ENCODE measurements around the gene GPR173. TPM values are rescaled to one million over a fixed set of nuclear protein-coding genes. Genes with fewer than 3 reads are reported as not detected.

The GPR173 gene, protein sequence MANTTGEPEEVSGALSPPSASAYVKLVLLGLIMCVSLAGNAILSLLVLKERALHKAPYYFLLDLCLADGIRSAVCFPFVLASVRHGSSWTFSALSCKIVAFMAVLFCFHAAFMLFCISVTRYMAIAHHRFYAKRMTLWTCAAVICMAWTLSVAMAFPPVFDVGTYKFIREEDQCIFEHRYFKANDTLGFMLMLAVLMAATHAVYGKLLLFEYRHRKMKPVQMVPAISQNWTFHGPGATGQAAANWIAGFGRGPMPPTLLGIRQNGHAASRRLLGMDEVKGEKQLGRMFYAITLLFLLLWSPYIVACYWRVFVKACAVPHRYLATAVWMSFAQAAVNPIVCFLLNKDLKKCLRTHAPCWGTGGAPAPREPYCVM
- under 1 TPM in 3 of 6 experiments, not detected in 3; 0.13 to 0.51 (median 0.23) TPM for total RNA-seq
- long read RNA-seq, result 0 reads

DNA sequence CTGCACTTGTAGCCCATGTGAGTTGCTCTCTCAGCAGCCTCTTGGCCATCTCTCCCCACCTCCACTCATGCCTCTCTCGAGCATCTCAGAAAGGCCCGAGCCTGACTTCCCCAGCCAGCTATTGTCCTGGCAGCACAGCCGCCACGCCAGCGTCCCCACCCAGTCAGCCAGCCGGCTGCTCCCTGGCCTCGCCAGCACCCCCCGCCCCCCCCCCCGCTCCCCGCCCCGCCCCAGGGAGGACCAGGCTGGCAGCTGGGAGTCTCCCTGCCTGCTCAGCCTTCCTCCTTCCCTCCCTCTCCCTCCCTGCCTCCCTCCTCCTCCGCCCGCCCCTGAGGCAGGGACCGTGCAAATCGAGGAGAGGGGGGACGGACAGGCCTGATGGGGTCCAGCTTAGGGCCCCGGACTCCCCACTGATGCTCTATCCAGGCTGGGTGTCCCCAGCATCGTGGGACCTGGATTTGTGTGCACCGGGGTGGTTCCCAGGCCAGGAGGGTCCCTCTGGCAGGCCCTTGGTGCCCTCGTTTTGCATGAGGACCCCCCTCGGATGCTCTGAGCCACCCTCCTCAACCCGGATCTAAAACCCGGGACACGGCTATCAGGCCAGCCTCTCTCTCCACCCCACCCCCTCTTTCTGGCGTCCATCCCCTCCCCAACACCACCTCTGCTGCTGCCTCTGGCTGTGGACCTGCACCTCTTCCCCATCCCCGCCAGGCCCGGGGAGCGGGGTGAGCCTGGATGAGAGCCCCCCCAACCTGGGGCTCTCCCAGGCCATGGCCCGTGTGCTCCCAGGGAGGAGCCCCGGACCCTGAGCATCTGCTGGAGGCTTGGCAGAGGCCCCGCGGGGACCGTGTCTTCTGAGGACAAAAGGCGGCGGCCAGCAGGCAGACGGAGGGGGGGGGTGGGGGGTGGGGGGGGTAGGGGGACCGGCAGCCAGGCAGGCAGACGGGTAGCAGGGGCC lies at the start of gene GPR173:
Gene GPR173 (plus strand): TSS at position 621 of the 958 bp plus-strand sequence. CDS start 27,833 bp downstream, outside the sequence.
- no peak for DNase-seq
- intact Hi-C loops (cut with DNase I), result no loop called here
- Histone ChIP-seq H3K27me3 (no peaks in the 10 kb centered on the region), H3K4me3 (no peak within 1 kb of the TSS), H3K27ac (no peak within 1 kb of the TSS), H3K36me3 (no peaks in the 10 kb centered on the region), H3K9me3 (no peaks in the 10 kb centered on the region), H3K4me1 (no peaks in the 10 kb centered on the region)
- 22% methylated on average over 16 of the region's 38 CpGs for WGBS (ENCODE audit: insufficient coverage, low coverage, low lambda C conversion rate, missing lambda C conversion rate)
- peak; percentile 28 to 39 (median 34) for ATAC-seq
- no peak for TF ChIP-seq POLR2A (IDR thresholded peaks at IDR 0.05)
- no peak for TF ChIP-seq CTCF (IDR thresholded peaks at IDR 0.05)

GRCh38 chrX:53000447-53001135 lies 48.0 kb upstream of the GPR173 start:
- WGBS (ENCODE audit: insufficient coverage, low coverage, low lambda C conversion rate, missing lambda C conversion rate), result 35% methylated on average over 21 of the region's 36 CpGs
- peaks cover 0 to under 1% of the 10 kb centered on the region in 2 donors for H3K27me3 ChIP-seq
- no peak for TF ChIP-seq CTCF (IDR thresholded peaks at IDR 0.05)
- TF ChIP-seq POLR2A (IDR thresholded peaks at IDR 0.05), result no peak

DNA sequence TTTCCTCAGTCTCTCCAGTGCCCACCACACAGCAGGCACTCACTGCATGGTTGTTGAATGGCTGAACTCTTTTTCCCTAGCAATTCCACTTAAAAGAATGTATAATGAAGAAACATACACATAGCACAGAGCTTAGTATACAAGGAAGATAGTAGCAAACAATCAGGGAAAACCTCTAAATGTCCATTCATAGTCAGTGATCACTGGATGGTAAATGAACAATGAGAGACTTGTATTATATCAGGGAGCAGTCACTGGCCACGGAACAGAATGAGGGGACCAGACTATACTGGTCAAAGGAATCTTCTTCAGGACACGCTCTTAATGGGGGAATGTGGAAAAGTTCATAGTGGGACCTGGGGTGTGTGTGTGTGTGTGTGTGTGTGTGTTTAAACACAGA lies 46.6 kb upstream of the GPR173 start:
- H3K4me3 ChIP-seq, result no peak overlapping the region
- intact Hi-C loops (cut with DNase I), result no loop called here
- WGBS (ENCODE audit: insufficient coverage, low coverage, low lambda C conversion rate, missing lambda C conversion rate), result 65% methylated on average over 2 of the region's 2 CpGs
- no peak overlapping the region for H3K27ac ChIP-seq
- no peaks in the 10 kb centered on the region for H3K36me3 ChIP-seq
- H3K4me1 ChIP-seq, result no peaks in the 10 kb centered on the region
- no peak for ATAC-seq
- H3K9me3 ChIP-seq, result no peaks in the 10 kb centered on the region
- DNase-seq, result no peak
- H3K27me3 ChIP-seq, result peaks cover 0 to 6% of the 10 kb centered on the region in 2 donors
- TF ChIP-seq POLR2A (IDR thresholded peaks at IDR 0.05) (no peak), CTCF (IDR thresholded peaks at IDR 0.05) (no peak)

More at GRCh38 chrX:53000447-53001135, 48.0 kb upstream of the GPR173 start:
- intact Hi-C loops (cut with DNase I), result no loop called here
- H3K36me3 ChIP-seq, result no peaks in the 10 kb centered on the region
- no peak overlapping the region for H3K27ac ChIP-seq
- DNase-seq, result no peak
- H3K4me1 ChIP-seq, result no peaks in the 10 kb centered on the region
- no peaks in the 10 kb centered on the region for H3K9me3 ChIP-seq
- H3K4me3 ChIP-seq, result no peak overlapping the region
- ATAC-seq, result no peak

DNA sequence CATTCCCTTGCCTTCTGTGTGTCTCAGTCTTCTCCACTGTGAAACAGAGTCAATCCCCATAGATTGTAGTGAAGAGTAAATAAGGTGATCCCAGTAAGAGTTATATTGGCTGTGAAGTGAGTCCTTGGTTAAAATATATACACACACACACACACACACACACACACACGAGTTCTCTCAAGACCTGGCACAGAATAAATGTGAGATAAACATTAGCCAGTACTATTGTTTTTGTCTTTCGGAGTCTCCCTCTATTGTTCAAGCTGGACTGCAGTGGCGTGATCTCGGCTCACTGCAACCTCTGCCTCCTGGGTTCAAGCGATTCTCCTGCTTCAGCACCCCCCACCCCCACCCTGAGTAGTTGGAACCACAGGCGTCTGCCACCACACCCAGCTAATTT lies 45.5 kb upstream of the GPR173 start:
- H3K4me1 ChIP-seq, result no peaks in the 10 kb centered on the region
- H3K9me3 ChIP-seq, result no peaks in the 10 kb centered on the region
- intact Hi-C loops (cut with DNase I), result no loop called here
- no peaks in the 10 kb centered on the region for H3K36me3 ChIP-seq
- H3K27me3 ChIP-seq, result peaks cover 0 to 14% of the 10 kb centered on the region in 2 donors
- 68% methylated on average over 6 of the region's 6 CpGs for WGBS (ENCODE audit: insufficient coverage, low coverage, low lambda C conversion rate, missing lambda C conversion rate)
- no peak overlapping the region for H3K4me3 ChIP-seq
- DNase-seq (no peak), ATAC-seq (no peak)
- TF ChIP-seq CTCF (IDR thresholded peaks at IDR 0.05), result no peak
- TF ChIP-seq POLR2A (IDR thresholded peaks at IDR 0.05), result no peak
- H3K27ac ChIP-seq, result no peak overlapping the region
